GM18870 (cell line): ENCODE results near the gene AMZ1.
"Not testable (repeated sequence)": the region's sequence is repeated elsewhere in the genome, so short reads cannot be mapped to it uniquely, and the experiment has no call there.

Source experiments
- ATAC-seq: cut with Tn5 transposase; IDR thresholded peaks from one replicate; pipeline ENCODE4 v1.9.1; 2021; ENCODE audit warnings: moderate library complexity; ENCODE audit not compliant: unreplicated experiment

AMZ1 gene

DNA sequence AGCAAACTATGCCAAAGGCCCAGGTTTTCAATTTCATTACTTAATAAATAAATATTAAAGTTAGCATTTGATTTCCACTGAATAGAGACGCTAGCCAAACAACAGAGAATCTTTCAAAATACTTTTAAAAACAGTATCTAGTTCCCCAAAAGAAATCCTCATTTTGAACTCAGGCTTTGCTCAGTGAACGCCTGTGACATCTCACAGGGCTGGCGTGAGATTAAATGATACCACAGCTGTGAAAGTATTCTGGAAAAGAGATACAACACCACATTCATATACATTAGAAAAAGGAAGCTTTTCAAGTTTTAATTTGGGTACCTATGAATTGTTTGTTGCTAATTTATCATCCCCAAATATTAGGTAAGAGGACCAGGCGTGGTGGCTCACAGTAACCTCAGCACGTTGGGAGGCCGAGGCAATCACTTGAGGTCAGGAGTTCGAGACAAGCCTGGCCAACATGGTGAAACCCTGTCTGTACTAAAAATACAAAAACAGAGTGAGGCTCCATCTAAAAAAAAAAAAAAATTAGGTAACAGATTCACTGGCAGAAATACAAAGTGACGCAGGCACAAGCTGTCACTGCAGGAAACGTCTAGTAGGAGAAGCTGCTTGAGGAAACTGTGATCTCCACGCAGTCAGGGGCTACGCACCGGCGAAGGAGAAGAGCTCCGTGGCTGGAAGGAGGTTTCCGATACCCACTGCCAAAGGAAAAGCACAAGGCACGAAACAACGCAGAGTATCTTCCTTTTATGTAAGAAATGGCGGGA, 50.0 kb downstream of the AMZ1 start:
- no peak for ATAC-seq

DNA sequence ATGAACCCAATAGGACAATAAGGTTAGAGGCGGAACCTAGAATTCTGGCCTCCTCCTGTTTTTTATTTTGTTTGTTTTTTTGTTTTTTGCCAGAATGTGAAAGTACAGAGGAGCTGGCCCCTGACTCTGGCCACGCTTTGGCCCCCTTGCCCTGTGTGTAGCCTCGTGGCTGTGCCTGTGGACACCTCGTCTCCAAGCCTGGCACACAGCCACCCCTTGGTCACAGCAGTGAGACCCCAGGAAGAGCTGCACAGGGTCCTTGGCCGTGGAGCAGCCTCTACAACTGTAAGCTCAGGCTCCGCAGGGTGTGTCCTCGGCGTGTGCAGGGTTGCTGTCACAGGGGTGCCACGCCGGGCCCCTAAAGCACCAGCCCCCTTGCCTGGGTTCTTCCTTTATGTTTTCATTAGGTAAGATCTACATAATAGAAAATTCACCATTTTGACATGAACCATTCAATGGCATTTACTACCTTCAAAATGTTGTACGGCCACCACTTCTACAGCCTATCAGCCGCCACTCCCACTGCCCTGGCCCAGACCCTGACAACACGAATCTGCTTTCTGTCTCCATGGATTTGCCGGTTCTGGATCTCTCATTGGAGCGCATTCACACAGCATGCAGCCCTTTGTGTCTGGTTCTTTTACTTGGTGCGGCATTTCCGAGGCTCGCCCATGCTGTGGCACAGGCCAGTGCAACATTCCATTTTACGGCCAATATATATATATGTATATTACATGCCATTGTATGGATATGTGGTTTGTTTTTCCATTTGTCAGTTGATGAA, 51.0 kb downstream of the AMZ1 start:
- no peak for ATAC-seq

DNA sequence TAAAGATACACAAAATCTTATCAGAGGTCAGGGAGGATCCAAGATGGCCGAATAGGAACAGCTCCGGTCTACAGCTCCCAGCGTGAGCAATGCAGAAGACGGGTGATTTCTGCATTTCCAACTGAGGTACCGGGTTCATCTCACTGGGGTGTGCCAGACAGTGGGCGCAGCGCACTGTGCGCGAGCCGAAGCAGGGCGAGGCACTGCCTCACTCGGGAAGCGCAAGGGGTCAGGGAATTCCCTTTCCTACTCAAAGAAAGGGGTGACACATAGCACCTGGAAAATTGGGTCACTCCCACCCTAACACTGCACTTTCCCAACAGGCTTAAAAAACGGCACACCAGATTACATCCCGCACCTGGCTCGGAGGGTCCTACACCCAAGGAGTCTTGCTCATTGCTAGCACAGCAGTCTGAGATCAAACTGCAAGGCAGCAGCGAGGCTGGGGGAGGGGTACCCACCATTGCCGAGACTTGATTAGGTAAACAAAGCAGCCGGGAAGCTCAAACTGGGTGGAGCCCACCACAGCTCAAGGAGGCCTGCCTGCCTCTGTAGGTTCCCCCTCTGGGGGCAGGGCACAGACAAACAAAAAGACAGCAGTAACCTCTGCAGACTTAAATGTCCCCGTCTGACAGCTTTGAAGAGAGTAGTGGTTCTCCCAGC, 55.7 kb downstream of the AMZ1 start:
- not testable (repeated sequence) for ATAC-seq

DNA sequence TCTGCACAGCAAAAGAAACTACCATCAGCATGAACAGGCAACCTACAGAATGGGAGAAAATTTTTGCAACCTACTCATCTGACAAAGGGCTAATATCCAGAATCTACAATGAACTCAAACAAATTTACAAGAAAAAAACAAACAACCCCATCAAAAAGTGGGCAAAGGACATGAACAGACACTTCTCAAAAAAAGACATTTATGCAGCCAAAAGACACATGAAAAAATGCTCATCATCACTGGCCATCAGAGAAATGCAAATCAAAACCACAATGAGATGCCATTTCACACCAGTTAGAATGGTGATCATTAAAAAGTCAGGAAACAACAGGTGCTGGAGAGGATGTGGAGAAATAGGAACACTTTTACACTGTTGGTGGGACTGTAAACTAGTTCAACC, 60.7 kb downstream of the AMZ1 start:
- ATAC-seq = not testable (repeated sequence)

DNA sequence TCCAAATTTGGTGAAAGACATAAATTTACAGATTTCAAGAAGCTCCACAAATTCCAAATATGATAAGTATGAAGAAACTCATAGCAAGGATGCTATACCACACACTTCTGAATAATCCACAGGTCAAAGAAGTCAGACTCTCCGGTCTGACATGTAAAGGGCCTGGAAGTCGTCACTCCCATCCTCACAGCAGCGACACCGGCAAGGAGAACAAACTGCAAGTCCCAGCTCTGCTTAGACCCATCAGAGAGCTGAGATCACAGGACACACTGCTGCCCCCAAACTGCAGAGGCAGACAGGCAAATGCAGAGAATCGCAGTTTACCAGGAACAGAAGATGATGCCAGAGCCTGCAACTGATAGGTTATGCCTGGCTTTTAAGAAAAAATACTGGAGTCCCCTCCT, 62.0 kb downstream of the AMZ1 start:
- ATAC-seq = no peak

DNA sequence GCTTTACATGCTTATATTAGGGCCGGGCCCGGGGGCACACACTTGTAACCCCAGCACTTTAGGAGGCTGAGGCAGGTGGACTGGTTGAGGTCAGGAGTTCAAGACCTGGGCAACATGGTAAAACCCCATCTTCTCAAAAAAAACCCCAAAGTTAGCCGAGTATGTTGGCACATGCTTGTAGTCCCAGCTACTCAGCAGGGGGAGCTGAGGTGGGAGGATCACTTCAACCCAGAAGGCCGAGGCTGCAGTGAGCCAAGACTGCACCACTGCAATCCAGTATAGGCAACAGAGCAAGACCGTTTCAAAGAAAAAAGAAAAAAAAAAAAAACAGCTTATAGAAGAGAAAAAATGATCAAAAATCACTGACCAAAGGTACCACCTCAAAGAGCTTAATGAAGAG, 63.1 kb downstream of the AMZ1 start:
- ATAC-seq = no peak

DNA sequence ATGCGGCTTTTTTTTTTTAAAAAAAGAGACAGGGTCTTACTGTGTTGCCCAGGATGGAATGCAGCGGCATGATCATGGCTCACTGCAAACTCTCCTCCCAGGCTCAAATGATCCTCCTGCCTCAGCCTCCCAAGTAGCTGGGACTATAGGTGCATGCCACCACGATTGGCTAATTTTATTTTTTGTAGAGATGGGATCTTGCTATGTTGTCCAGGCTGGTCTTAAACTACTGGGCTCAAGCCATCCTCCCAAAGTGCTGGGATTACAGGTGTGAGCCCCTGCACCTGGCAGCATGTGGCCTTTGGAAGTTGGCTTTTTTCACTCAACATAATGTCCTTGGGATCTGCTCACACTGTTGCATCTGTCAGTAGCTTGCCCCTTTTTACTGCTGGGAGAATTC, 65.1 kb downstream of the AMZ1 start:
- no peak for ATAC-seq

DNA sequence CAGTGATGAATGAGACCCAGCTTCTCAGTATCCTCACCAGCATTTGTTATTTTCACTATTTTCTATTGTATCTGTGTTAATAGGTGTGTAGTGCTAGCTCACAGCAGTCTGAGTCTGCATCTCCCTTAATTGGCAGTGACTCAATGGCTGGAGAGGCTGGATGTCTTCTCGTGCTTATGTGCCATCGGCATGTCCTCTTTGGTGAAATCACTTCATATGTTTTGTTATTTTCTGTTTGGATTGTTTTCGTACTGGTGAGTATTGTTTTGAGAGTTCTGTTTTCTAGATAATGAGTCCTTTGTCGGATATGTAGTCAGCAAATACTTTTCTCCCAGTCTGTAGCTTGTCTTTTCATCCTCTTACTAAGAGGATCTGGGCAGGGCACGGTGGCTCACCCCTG, 66.1 kb downstream of the AMZ1 start:
- ATAC-seq = no peak

DNA sequence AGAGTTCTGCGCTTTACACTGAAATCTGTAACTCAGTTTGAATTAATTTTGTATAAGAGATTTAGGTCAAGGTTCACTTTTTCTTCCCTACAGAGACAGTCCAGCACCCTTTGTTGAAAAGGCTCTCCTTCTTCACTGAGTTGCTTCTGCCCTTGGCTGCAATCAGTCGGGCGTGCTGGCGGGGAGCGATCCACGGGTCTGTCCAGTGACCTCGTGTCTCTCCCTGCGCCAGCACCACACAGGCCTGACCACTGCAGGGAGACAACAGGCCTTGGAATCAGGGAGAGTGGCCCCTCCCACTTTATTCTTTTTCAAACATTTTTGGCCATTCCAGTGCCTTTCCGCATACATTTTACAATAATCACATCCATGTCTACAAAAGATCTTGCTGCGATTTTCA, 66.9 kb downstream of the AMZ1 start:
- no peak for ATAC-seq

DNA sequence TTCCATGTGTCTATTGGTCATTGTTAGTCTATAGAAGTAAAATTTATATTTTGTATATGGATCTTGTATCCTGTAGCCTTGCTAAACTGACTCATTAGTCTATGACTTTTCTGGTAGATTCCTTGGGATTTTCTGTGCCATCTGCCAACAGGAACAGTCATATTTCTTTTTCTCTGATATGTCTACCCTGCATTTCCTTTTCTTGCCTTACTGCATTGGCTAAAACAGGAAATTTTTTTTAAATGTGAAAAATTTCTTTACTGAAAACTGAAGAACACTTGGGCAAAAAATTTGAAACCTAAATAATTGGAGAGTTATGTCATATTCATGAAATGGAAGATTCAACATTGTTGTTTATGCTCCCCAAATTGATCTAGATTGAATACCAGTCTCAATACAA, 67.5 kb downstream of the AMZ1 start:
- no peak for ATAC-seq

DNA sequence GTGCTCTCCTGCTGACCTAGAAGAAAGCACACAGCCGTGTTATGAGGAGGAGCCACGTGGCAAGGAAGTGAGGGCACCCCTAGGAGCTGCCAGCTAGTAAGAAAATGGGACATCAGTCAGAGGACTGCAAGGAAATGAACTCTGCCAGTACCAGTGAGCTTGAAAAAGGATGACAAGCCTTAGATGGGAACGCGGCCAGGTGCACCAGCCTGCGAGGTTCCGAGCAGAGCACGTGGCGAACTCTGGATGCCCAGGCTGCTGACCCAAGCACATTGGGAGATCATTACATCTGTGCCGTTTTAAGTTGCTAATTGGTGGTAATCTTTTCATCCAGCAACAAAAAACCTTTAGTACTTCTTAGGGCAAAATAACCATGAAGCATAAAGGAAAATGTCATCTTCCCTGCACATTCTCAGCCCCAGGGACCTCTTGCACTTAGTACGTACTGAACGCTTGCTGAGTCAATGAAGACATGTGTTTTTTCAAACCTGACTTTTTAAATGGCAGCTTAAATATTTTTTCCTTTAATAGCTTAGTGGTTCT, 69.4 kb downstream of the AMZ1 start:
- ATAC-seq = peak; percentile 2

DNA sequence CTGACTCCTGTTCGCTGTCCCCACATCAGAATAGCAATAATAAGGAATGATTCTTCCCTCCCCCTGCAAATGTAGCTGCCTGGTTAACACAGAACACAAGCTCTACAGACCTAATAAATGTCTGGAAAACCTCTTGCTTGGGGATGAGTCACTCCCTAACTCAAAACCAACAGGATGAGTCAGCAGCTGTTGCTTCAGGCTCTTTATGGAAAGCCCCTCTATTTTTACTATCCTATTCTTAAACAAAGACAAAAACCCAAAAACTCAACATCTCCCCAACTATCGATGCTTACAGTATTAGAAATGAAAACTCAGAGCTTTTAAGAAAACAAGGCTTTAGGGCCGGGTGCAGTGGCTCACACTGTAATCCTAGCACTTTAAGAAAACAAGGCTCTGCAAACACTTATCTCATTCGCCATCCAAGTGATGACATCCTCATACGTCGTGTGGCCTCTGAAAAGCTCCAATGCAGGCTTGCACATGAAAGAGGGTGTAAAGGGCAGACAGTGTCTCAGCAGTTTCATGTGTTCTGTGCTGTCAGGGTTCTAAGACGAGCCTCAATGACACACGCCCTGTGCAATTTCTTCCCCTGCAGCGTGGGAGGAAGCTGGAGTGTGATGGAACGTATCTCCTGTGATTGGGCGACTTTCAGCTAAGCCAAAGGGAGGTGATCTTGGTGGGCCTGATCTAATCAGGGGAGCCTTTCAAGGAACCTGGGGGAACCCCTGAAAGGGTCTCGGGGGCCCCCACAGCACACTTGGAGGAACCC, 70.1 kb downstream of the AMZ1 start:
- peak; percentile 80 for ATAC-seq

DNA sequence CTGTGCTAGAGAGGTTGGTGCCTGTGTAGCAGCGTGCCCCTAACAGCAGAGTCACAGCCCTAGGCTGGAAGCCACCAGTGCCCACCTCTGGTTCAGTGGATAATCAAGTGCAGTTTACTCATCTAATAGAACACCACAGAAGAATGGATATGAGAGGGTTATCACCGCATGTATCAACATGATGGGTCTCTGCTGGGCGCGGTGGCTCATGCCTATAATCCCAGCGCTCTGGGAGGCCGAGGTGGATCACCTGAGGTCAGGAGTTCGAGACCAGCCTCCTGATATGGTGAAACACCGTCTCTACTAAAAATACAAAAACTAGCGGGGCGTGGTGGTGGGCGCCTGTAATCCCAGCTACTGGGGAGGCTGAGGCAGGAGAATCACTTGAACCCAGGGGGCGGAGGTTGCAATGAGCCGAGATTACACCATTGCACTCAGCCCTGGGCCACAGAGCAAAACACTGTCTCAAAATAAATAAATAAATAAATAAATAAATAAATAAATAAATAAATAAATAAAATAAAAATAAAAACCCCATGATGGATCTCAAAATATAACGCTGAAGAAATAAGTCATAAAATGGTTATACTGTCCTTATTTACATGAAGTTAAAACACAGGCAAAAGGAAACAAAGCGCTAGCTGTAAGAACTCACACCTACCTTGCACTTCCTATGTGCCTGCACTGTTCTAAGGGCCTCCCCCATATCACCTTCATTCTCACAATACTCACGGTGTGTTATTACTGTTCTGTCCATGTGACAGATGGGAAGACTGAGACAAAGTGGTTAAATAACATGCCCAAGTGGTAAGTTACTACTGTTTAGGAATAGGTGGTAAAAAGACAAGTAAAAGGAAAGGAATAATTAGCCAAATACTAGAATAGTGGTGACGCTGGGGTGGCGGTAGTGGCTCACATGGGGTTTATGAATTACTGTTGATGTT, 70.9 kb downstream of the AMZ1 start:
- ATAC-seq = no peak

DNA sequence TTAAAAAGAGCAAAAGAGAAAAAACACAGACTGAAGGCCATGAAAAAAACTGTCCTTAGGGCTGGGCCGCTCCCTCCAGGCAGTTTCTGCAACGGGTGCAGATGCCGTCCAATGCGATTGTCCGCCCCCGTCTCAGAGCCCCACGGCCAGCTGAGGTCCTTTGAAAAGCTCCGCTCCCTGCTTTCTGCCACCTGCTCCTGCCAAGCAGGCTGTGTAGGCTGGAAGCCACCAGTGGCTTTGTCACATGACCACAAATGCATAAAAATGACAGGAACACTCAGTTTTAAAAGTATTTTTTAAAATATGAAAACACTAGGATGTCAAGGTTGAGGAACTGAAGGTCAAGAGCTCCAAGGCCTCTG, 71.7 kb downstream of the AMZ1 start:
- no peak for ATAC-seq

DNA sequence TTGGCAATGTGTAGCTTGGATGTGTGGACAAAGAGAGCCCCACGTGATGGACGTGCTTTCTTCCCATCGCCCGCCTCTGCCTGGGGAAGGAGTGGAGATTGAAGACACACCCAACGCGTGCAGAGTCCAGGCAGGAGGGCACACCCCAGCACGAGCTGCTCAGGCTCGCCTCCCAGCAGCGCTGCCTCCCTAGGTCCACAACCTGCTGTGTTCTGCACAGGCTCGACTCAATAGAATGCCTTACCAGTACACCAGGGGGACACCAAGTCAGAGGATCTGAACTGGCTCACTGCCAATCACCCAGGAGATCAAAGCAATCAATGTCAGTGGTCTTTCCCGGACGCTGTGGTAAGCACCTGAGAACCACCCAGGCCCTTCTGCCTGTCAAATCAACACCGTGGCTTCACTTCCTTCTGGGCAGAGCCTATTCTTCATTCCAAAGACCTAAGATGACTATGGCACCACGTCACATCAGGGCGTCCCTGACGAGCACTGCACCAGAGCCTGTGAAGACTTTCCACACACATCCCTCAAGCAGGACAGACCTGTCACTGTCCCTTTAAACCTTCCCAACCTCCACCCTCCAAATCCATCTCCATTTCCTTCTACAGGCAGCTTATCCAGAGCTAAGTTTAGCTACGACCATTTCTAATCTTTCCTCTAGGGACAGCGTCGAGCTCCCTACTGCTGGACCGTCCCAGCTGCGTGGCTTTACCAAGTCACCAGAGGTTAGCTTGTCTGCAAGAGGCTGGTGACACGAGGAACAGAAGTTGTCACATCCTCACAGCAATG, 72.3 kb downstream of the AMZ1 start:
- ATAC-seq = no peak

DNA sequence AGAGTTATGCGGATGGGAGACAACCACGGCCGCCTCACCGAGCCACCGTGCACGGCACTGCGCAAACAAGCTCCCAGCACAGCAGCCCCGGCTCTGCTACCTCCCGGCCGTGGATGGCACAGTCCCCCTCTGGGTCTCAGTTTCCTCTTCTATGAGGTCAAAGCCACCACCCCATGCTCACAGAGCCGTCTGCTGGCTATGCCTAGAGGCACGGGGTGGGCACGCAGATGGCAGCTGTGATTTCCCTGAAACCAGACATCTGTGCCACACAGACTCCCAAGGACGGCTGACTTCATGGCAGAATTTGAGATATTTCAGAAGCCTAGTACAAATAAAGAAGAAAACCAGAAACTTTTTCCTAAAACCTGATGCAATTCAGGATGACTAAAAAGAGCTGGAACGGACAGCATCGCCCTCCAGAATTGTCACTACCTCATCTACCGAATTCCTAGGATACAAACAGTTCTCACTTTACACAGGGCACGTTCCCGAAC, 73.2 kb downstream of the AMZ1 start:
- no peak for ATAC-seq

DNA sequence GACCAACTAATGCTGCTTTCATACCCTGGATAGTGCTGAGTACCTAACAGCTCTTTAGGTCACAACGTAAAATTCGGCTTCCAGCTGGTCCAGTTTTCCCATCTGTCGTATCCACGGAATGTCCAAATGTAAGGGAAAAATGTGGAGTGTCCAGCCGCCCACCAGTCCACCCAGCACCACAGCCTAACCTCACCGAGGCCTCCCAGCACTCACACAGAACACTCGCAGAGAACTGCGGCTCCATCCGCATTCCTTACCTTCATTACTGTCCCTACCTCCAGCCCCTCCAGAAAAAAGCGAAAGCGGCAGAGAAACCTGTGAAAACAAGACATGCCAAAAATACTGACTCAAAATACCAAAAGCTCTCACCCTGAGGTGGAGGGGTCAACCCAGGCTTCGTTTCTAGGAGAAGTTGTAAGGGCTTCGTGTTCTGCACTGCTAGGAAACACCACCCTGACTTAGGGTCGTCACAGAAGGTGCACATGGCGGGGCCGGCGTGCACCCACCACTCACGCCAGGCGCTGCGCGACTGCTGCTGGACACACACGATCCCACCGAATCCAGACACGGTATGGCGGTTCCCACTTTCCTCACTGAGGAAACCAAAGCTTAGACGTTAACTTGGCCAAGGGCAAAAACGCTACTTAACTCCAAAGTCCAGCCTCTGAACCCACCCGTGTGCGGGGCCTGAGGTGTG, 73.9 kb downstream of the AMZ1 start:
- ATAC-seq = no peak

DNA sequence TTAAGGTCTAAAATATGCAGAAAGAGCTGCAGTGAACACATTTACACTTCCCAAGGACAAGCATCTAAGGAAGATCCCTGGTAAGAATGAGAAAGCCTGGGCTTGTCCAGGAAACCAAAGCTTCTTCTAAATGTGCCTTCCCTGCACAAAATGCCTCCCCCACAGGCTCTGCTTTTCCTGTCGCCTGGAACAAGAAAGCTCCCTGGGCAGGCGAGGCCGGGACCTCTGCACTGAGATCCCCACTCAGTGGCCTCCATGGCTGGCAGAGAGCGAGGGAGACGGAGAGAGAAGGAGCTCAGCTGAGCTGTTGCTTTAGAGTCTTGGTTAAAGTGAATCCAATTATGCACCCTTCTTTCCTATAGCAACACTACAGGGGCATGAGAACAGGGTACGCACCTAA, 75.6 kb downstream of the AMZ1 start:
- ATAC-seq = no peak
